Neural progenitor cell (in vitro differentiated cells): ENCODE results near the gene CIAO3.

Experiments
- EZH2 ChIP-seq: fragments of 200-600 bp; sonication (generic); IDR thresholded peaks from 2 replicates; pipeline ENCODE4 v1.6.1; 2017; ENCODE audit warnings: antibody characterized with exemption, mild to moderate bottlenecking, moderate library complexity
- EZH2phosphoT487 ChIP-seq: fragments of 200-600 bp; sonication (generic); IDR thresholded peaks from 2 replicates; pipeline ENCODE4 v1.6.1; 2017; ENCODE audit warnings: antibody characterized with exemption
- TF ChIP-seq, protein P1 (sequence below): fragments of 200-600 bp; sonication (generic); IDR thresholded peaks from 2 replicates; pipeline ENCODE4 v1.5.1; 2017; ENCODE audit warnings: antibody characterized with exemption, mild to moderate bottlenecking

DNA sequence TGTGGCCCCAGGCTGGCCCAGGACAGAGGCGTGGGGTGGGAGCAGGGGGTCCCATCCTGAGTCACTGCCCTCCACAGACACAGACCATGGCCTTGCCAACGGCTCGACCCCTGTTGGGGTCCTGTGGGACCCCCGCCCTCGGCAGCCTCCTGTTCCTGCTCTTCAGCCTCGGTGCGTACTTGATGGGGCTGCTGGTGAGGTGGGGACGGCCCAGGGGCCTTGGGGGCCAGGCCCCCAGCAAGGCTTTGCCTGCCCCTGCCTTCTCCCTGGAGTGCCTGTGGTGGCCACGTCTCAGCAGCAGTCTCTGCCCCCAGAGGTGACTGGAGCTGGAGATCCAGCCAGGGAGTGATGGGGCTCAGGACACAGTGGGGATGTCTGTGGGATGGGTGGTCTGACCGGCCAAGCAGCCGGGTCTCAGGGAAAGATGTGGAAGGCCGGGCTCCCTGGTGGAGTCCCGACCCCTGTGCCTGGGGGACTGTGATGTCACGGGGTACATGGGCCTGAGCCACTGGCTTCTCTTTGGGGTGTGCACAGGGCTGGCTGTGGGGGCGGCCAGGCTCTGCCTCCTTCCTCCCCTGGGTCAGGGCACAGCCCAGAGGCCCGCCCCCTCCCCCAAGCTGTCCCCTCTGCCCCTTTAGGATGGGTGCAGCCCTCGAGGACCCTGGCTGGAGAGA, 21.9 kb upstream of the CIAO3 start:
- no peak for TF ChIP-seq EZH2
- TF ChIP-seq EZH2phosphoT487 = no peak
- TF ChIP-seq, protein P1, sequence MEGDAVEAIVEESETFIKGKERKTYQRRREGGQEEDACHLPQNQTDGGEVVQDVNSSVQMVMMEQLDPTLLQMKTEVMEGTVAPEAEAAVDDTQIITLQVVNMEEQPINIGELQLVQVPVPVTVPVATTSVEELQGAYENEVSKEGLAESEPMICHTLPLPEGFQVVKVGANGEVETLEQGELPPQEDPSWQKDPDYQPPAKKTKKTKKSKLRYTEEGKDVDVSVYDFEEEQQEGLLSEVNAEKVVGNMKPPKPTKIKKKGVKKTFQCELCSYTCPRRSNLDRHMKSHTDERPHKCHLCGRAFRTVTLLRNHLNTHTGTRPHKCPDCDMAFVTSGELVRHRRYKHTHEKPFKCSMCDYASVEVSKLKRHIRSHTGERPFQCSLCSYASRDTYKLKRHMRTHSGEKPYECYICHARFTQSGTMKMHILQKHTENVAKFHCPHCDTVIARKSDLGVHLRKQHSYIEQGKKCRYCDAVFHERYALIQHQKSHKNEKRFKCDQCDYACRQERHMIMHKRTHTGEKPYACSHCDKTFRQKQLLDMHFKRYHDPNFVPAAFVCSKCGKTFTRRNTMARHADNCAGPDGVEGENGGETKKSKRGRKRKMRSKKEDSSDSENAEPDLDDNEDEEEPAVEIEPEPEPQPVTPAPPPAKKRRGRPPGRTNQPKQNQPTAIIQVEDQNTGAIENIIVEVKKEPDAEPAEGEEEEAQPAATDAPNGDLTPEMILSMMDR = no peak
